SH-SY5Y (cell line): ENCODE results near the gene SASH3.

Source experiments
- GATA2 ChIP-seq: IDR thresholded peaks from 2 replicates; pipeline ENCODE4 v1.6.1; 2011; ENCODE audit warnings: mild to moderate bottlenecking, low read depth, low read length
- GATA3 ChIP-seq: IDR thresholded peaks from 2 replicates; pipeline ENCODE4 v1.6.1; 2011; ENCODE audit warnings: low read depth, mild to moderate bottlenecking, low read length, moderate library complexity

SASH3 gene

GRCh38 chrX:129772796-129773431 lies 6.8 kb upstream of the SASH3 start:
- TF ChIP-seq GATA3 = no peak

- TF ChIP-seq GATA3 = no peak
- TF ChIP-seq GATA2 = no peak
Observed at GRCh38 chrX:129773649-129774458, 5.9 kb upstream of the SASH3 start.

- TF ChIP-seq GATA3 (no peak), GATA2 (no peak)
Observed at GRCh38 chrX:129777218-129778030, 2.3 kb upstream of the SASH3 start.

GRCh38 chrX:129779086-129779672 lies 570 bp upstream of the SASH3 start:
- no peak for TF ChIP-seq GATA2
- no peak for TF ChIP-seq GATA3

GRCh38 chrX:129780441-129781105 lies 824 bp downstream of the SASH3 start:
- TF ChIP-seq GATA2 = no peak
- no peak for TF ChIP-seq GATA3

GRCh38 chrX:129781134-129781672 lies 1.5 kb downstream of the SASH3 start:
- TF ChIP-seq GATA3 = no peak
- TF ChIP-seq GATA2 = no peak

GRCh38 chrX:129781680-129782495 lies 2.1 kb downstream of the SASH3 start:
- TF ChIP-seq GATA2 (no peak), GATA3 (no peak)

GRCh38 chrX:129782706-129783105 lies 3.0 kb downstream of the SASH3 start:
- TF ChIP-seq GATA2 = no peak
- TF ChIP-seq GATA3 = no peak

- TF ChIP-seq GATA2 (no peak), GATA3 (no peak)
Observed at GRCh38 chrX:129783291-129783713, 3.6 kb downstream of the SASH3 start.

- TF ChIP-seq GATA2 (no peak), GATA3 (no peak)
Observed at GRCh38 chrX:129784371-129784770, 4.6 kb downstream of the SASH3 start.

- TF ChIP-seq GATA3 = no peak
- no peak for TF ChIP-seq GATA2
Observed at GRCh38 chrX:129785160-129785947, 5.6 kb downstream of the SASH3 start.

GRCh38 chrX:129786210-129786651 lies 6.5 kb downstream of the SASH3 start:
- no peak for TF ChIP-seq GATA3
- no peak for TF ChIP-seq GATA2
